ENCODE results near the gene MACF1. TPM values are rescaled to one million over a fixed set of nuclear protein-coding genes. Genes with fewer than 3 reads are reported as not detected.

The MACF1 gene
- total RNA-seq, 1 donor from 2014 or later: 694 TPM

- H3K36me3 ChIP-seq (ENCODE audit: insufficient read depth, low read length): peaks cover 18% of the 10 kb centered on the region
- Mint-ChIP-seq H3K9me3 (ENCODE audit: unreplicated experiment) (no peaks in the 10 kb centered on the region), H3K4me1 (ENCODE audit: low read depth, unreplicated experiment) (peaks cover 29% of the 10 kb centered on the region), H3K27ac (ENCODE audit: unreplicated experiment) (peak overlapping the region; percentile 20), H3K27me3 (ENCODE audit: low read depth, unreplicated experiment) (no peaks in the 10 kb centered on the region), H3K36me3 (ENCODE audit: low read depth, unreplicated experiment) (peaks cover 5% of the 10 kb centered on the region), H3K4me3 (ENCODE audit: unreplicated experiment) (no peak overlapping the region)
- peaks cover 86% of the 10 kb centered on the region for H3K79me2 ChIP-seq (ENCODE audit: insufficient read depth, low read length)
- no peak for DNase-seq (ENCODE audit: low read depth)
- no peak overlapping the region for H3K27ac ChIP-seq (ENCODE audit: low read depth, low read length)
- H3K9me3 ChIP-seq (ENCODE audit: insufficient read depth, low read depth, low read length): no peaks in the 10 kb centered on the region
- no peaks in the 10 kb centered on the region for H3K27me3 ChIP-seq (ENCODE audit: insufficient read depth, low read length)
- H3K4me2 ChIP-seq (ENCODE audit: low read length): no peak overlapping the region
- peaks cover 4% of the 10 kb centered on the region for H3K4me1 ChIP-seq (ENCODE audit: insufficient read depth, low read length)
- no peak overlapping the region for H3K4me3 ChIP-seq (ENCODE audit: insufficient read depth, low read depth, low read length)
- peaks cover 59% of the 10 kb centered on the region for H4K20me1 ChIP-seq (ENCODE audit: insufficient read depth, low read length)
- H2AFZ ChIP-seq (ENCODE audit: low read depth, low read length): no peak overlapping the region
- no peak for TF ChIP-seq CTCF (IDR thresholded peaks at IDR 0.05; ENCODE audit: insufficient read depth, low read depth, low read length)
- TF ChIP-seq EZH2 (IDR thresholded peaks at IDR 0.05; ENCODE audit: insufficient read depth, low read length): no peak
- H3K9ac ChIP-seq (ENCODE audit: low read length): no peak overlapping the region
- FAIRE-seq: no peak
Observed at GRCh38 chr1:39261712-39262221, 57.3 kb downstream of the MACF1 start.

- Histone ChIP-seq H3K9ac (ENCODE audit: low read length) (no peak overlapping the region), H3K79me2 (ENCODE audit: insufficient read depth, low read length) (peaks cover 91% of the 10 kb centered on the region), H3K27me3 (ENCODE audit: insufficient read depth, low read length) (no peaks in the 10 kb centered on the region), H3K4me1 (ENCODE audit: insufficient read depth, low read length) (peaks cover 4% of the 10 kb centered on the region), H2AFZ (ENCODE audit: low read depth, low read length) (no peak overlapping the region), H3K4me2 (ENCODE audit: low read length) (no peak overlapping the region), H3K27ac (ENCODE audit: low read depth, low read length) (no peak overlapping the region), H4K20me1 (ENCODE audit: insufficient read depth, low read length) (peaks cover 58% of the 10 kb centered on the region), H3K9me3 (ENCODE audit: insufficient read depth, low read depth, low read length) (no peaks in the 10 kb centered on the region), H3K4me3 (ENCODE audit: insufficient read depth, low read depth, low read length) (no peak overlapping the region), H3K36me3 (ENCODE audit: insufficient read depth, low read length) (peaks cover 15% of the 10 kb centered on the region)
- no peak for FAIRE-seq
- peaks cover 27% of the 10 kb centered on the region for H3K4me1 Mint-ChIP-seq (ENCODE audit: low read depth, unreplicated experiment)
- peak overlapping the region; percentile 17 for H3K4me3 Mint-ChIP-seq (ENCODE audit: unreplicated experiment)
- H3K36me3 Mint-ChIP-seq (ENCODE audit: low read depth, unreplicated experiment): peaks cover 5% of the 10 kb centered on the region
- H3K27ac Mint-ChIP-seq (ENCODE audit: unreplicated experiment): peak overlapping the region; percentile 68
- DNase-seq (ENCODE audit: low read depth): no peak
- TF ChIP-seq CTCF (IDR thresholded peaks at IDR 0.05; ENCODE audit: insufficient read depth, low read depth, low read length) (no peak), EZH2 (IDR thresholded peaks at IDR 0.05; ENCODE audit: insufficient read depth, low read length) (no peak)
- H3K9me3 Mint-ChIP-seq (ENCODE audit: unreplicated experiment): no peaks in the 10 kb centered on the region
- H3K27me3 Mint-ChIP-seq (ENCODE audit: low read depth, unreplicated experiment): no peaks in the 10 kb centered on the region
Observed at GRCh38 chr1:39262802-39263201, 58.3 kb downstream of the MACF1 start.

GRCh38 chr1:39266269-39266668 is 61.8 kb downstream of the MACF1 start:
- Mint-ChIP-seq H3K27me3 (ENCODE audit: low read depth, unreplicated experiment) (no peaks in the 10 kb centered on the region), H3K4me3 (ENCODE audit: unreplicated experiment) (no peak overlapping the region), H3K36me3 (ENCODE audit: low read depth, unreplicated experiment) (peaks cover 7% of the 10 kb centered on the region), H3K4me1 (ENCODE audit: low read depth, unreplicated experiment) (peaks cover 56% of the 10 kb centered on the region), H3K27ac (ENCODE audit: unreplicated experiment) (no peak overlapping the region), H3K9me3 (ENCODE audit: unreplicated experiment) (no peaks in the 10 kb centered on the region)
- TF ChIP-seq EZH2 (IDR thresholded peaks at IDR 0.05; ENCODE audit: insufficient read depth, low read length) (no peak), CTCF (IDR thresholded peaks at IDR 0.05; ENCODE audit: insufficient read depth, low read depth, low read length) (no peak)
- Histone ChIP-seq H3K9me3 (ENCODE audit: insufficient read depth, low read depth, low read length) (no peaks in the 10 kb centered on the region), H3K4me1 (ENCODE audit: insufficient read depth, low read length) (peaks cover 22% of the 10 kb centered on the region), H3K36me3 (ENCODE audit: insufficient read depth, low read length) (peaks cover 5% of the 10 kb centered on the region), H3K27me3 (ENCODE audit: insufficient read depth, low read length) (no peaks in the 10 kb centered on the region), H3K4me2 (ENCODE audit: low read length) (no peak overlapping the region), H2AFZ (ENCODE audit: low read depth, low read length) (no peak overlapping the region), H3K27ac (ENCODE audit: low read depth, low read length) (no peak overlapping the region), H4K20me1 (ENCODE audit: insufficient read depth, low read length) (peaks cover 78% of the 10 kb centered on the region), H3K4me3 (ENCODE audit: insufficient read depth, low read depth, low read length) (no peak overlapping the region), H3K79me2 (ENCODE audit: insufficient read depth, low read length) (peaks cover 92% of the 10 kb centered on the region), H3K9ac (ENCODE audit: low read length) (no peak overlapping the region)
- FAIRE-seq (no peak), DNase-seq (ENCODE audit: low read depth) (no peak)
